ENCODE measurements around the gene VWC2L. TPM values are rescaled to one million over a fixed set of nuclear protein-coding genes. Genes with fewer than 3 reads are reported as not detected.

The VWC2L gene
- total RNA-seq, 2 donors from 2014 or later, result 0.27 TPM; not detected in 1

GRCh38 chr2:214587442-214587841 lies 176.6 kb downstream of the VWC2L start:
- DNase-seq (ENCODE audit: low spot score) (no peak), ATAC-seq (ENCODE audit: insufficient number of reproducible peaks, low FRiP score, low read depth) (no peak)
- H3K4me1 ChIP-seq (ENCODE audit: control insufficient read depth in 1 of 2, low read depth in 2 of 2), result no peaks in the 10 kb centered on the region
- H3K4me3 ChIP-seq, result no peak overlapping the region
- H3K36me3 ChIP-seq, result no peaks in the 10 kb centered on the region
- TF ChIP-seq CTCF (IDR thresholded peaks at IDR 0.05), result no peak
- no peaks in the 10 kb centered on the region for H3K27me3 ChIP-seq (replicated peaks; ENCODE audit: insufficient read depth)
- no peak overlapping the region for H3K27ac ChIP-seq
- H3K9me3 ChIP-seq, result no peaks in the 10 kb centered on the region

- Histone ChIP-seq H3K4me1 (ENCODE audit: control insufficient read depth in 1 of 2, low read depth in 2 of 2) (peaks cover 6 to 13% of the 10 kb centered on the region in 2 donors), H3K27ac (no peak overlapping the region), H3K4me3 (no peak overlapping the region), H3K36me3 (no peaks in the 10 kb centered on the region), H3K27me3 (replicated peaks; ENCODE audit: insufficient read depth) (no peaks in the 10 kb centered on the region), H3K9me3 (no peaks in the 10 kb centered on the region)
- DNase-seq (ENCODE audit: low spot score) (no peak), ATAC-seq (ENCODE audit: insufficient number of reproducible peaks, low FRiP score, low read depth) (no peak)
- TF ChIP-seq CTCF (IDR thresholded peaks at IDR 0.05), result no peak
These were observed 180.5 kb downstream of the VWC2L start for GRCh38 chr2:214591366-214591765.

- H3K4me1 ChIP-seq (ENCODE audit: control insufficient read depth in 1 of 2, low read depth in 2 of 2), result peaks cover 6 to 13% of the 10 kb centered on the region in 2 donors
- DNase-seq (ENCODE audit: low spot score) (no peak), ATAC-seq (ENCODE audit: insufficient number of reproducible peaks, low FRiP score, low read depth) (no peak)
- H3K27me3 ChIP-seq (replicated peaks; ENCODE audit: insufficient read depth), result no peaks in the 10 kb centered on the region
- no peak overlapping the region for H3K4me3 ChIP-seq
- H3K9me3 ChIP-seq, result no peaks in the 10 kb centered on the region
- H3K27ac ChIP-seq, result no peak overlapping the region
- H3K36me3 ChIP-seq, result no peaks in the 10 kb centered on the region
- no peak for TF ChIP-seq CTCF (IDR thresholded peaks at IDR 0.05)
These were observed 181.2 kb downstream of the VWC2L start for GRCh38 chr2:214592011-214592410.

- H3K4me1 ChIP-seq (ENCODE audit: control insufficient read depth in 1 of 2, low read depth in 2 of 2), result peaks cover 6 to 13% of the 10 kb centered on the region in 2 donors
- H3K27ac ChIP-seq, result no peak overlapping the region
- no peaks in the 10 kb centered on the region for H3K9me3 ChIP-seq
- no peaks in the 10 kb centered on the region for H3K36me3 ChIP-seq
- TF ChIP-seq CTCF (IDR thresholded peaks at IDR 0.05), result no peak
- no peak overlapping the region for H3K4me3 ChIP-seq
- no peak for DNase-seq (ENCODE audit: low spot score)
- H3K27me3 ChIP-seq (replicated peaks; ENCODE audit: insufficient read depth), result no peaks in the 10 kb centered on the region
- ATAC-seq (ENCODE audit: insufficient number of reproducible peaks, low FRiP score, low read depth), result peak; percentile 65
These were observed 182.9 kb downstream of the VWC2L start for GRCh38 chr2:214593727-214594126.

- no peak for TF ChIP-seq CTCF (IDR thresholded peaks at IDR 0.05)
- Histone ChIP-seq H3K27me3 (replicated peaks; ENCODE audit: insufficient read depth) (no peaks in the 10 kb centered on the region), H3K27ac (no peak overlapping the region), H3K4me1 (ENCODE audit: control insufficient read depth in 1 of 2, low read depth in 2 of 2) (no peaks in the 10 kb centered on the region), H3K9me3 (no peaks in the 10 kb centered on the region), H3K4me3 (no peak overlapping the region), H3K36me3 (no peaks in the 10 kb centered on the region)
- DNase-seq (ENCODE audit: low spot score) (no peak), ATAC-seq (ENCODE audit: insufficient number of reproducible peaks, low FRiP score, low read depth) (no peak)
These were observed 191.2 kb downstream of the VWC2L start for GRCh38 chr2:214601852-214602633.
